Limb (tissue), 2 donors: ENCODE measurements around the gene OR14J1.
"Not testable (repeated sequence)": the region's sequence is repeated elsewhere in the genome, so short reads cannot be mapped to it uniquely, and the experiment has no call there.

Experiments used
- DNase-seq, 2 donors: peaks; one replicate each; pipeline ENCODE4 v3.0.0-alpha.2; 2016; ENCODE audit errors: extremely low spot score in 2 of 2

The OR14J1 gene

GRCh38 chr6:29301316-29301715 is at the start of gene OR14J1:
TSS of gene OR14J1 (plus strand) at chr6:29301701. CDS start at chr6:29306690, 4,989 bp downstream.
- DNase-seq = no peak

GRCh38 chr6:29251736-29252135 is 49.8 kb upstream of the OR14J1 start:
- DNase-seq = no peak

GRCh38 chr6:29255530-29255929 is 46.0 kb upstream of the OR14J1 start:
- DNase-seq = no peak

- DNase-seq = no peak
Observed at GRCh38 chr6:29259721-29260120, 41.8 kb upstream of the OR14J1 start.

- DNase-seq = no peak
Observed at GRCh38 chr6:29263001-29263400, 38.5 kb upstream of the OR14J1 start.

- DNase-seq = no peak
Observed at GRCh38 chr6:29294499-29294914, 7.0 kb upstream of the OR14J1 start.

GRCh38 chr6:29295181-29295585 is 6.3 kb upstream of the OR14J1 start:
- DNase-seq = no peak

GRCh38 chr6:29295623-29296022 is 5.9 kb upstream of the OR14J1 start:
- DNase-seq = no peak

- DNase-seq = no peak
Observed at GRCh38 chr6:29319931-29320330, 18.4 kb downstream of the OR14J1 start.

GRCh38 chr6:29323332-29323731 is 21.8 kb downstream of the OR14J1 start:
- DNase-seq = not testable (repeated sequence)

GRCh38 chr6:29325777-29326176 is 24.3 kb downstream of the OR14J1 start:
- no peak for DNase-seq

- no peak for DNase-seq
Observed at GRCh38 chr6:29332676-29333075, 31.2 kb downstream of the OR14J1 start.

GRCh38 chr6:29336269-29336668 is 34.8 kb downstream of the OR14J1 start:
- no peak for DNase-seq

GRCh38 chr6:29345380-29345779 is 43.9 kb downstream of the OR14J1 start:
- DNase-seq = no peak

GRCh38 chr6:29349348-29349747 is 47.8 kb downstream of the OR14J1 start:
- not testable (repeated sequence) for DNase-seq

- DNase-seq = no peak
Observed at GRCh38 chr6:29354980-29355379, 53.5 kb downstream of the OR14J1 start.

GRCh38 chr6:29355603-29356002 is 54.1 kb downstream of the OR14J1 start:
- no peak for DNase-seq
